Fibroblast of mammary gland (primary cell): ENCODE results near the gene IGFBP1.
A peak's percentile ranks its signal among the peaks of the same experiment; 100 is the strongest.

Source experiments
- DNase-seq: peaks from one replicate; pipeline ENCODE4 v3.0.0-alpha.2; 2010; ENCODE audit warnings: low read depth
- H3K4me3 ChIP-seq: 2 replicates; pipeline ENCODE4 v1.5.1; 2011; ENCODE audit warnings: low read depth, mild to moderate bottlenecking, low read length, moderate library complexity; ENCODE audit not compliant: control insufficient read depth
- CTCF ChIP-seq: conservative IDR thresholded peaks from 2 replicates; pipeline ENCODE4 v1.5.1; 2011; ENCODE audit warnings: low read depth, low read length, inconsistent platforms; ENCODE audit not compliant: control insufficient read depth, insufficient read depth

Gene IGFBP1

GRCh38 chr7:45897042-45897690 is 8.9 kb downstream of the IGFBP1 start:
- no peak for TF ChIP-seq CTCF
- H3K4me3 ChIP-seq, result no peak overlapping the region
- peak; percentile 73 for DNase-seq

DNA sequence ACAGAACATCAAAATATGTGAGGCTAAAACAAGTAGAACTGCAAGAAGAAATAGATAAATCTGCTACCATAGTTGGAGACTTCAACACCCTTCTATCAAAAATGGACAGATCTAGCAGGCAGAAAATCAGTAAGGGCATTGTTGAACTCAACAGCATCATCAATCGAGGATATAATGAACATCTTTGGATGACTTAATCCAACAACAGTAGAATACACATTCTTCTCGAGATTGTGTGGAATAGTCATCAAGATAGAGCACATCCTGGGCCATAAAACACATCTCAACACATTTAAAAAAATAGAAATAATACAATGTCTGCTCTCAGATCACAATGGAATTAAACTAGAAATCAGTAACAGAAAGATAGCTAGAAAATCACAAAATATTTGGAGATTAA is 9.9 kb downstream of the IGFBP1 start:
- TF ChIP-seq CTCF, result no peak
- no peak overlapping the region for H3K4me3 ChIP-seq
- DNase-seq, result no peak

DNA sequence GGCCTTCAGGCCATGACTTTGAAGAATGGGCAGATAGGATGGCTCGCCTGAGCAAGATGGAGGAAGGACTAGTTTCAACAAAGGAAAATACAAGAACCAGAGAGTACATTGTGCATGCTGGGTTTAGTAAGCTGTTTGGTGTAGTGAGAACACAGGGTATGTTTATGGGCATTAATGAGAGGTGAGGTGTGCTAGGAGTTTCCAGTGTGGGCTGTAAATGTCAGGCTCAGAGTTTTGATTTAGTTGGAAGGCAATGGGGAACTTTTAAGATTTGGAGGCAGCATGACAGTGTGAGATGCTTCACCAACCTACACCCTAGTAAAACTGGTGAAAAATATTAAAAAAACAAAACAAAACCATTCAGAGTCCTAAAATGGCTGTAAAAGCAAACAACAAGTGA is 13.3 kb downstream of the IGFBP1 start:
- TF ChIP-seq CTCF, result no peak
- DNase-seq, result no peak
- no peak overlapping the region for H3K4me3 ChIP-seq

- no peak overlapping the region for H3K4me3 ChIP-seq
- no peak for DNase-seq
- peak; percentile 18 for TF ChIP-seq CTCF
These were observed 14.5 kb downstream of the IGFBP1 start for GRCh38 chr7:45902820-45903219.

- TF ChIP-seq CTCF, result no peak
- H3K4me3 ChIP-seq, result no peak overlapping the region
- no peak for DNase-seq
These were observed 21.3 kb downstream of the IGFBP1 start for GRCh38 chr7:45909561-45909960.

DNA sequence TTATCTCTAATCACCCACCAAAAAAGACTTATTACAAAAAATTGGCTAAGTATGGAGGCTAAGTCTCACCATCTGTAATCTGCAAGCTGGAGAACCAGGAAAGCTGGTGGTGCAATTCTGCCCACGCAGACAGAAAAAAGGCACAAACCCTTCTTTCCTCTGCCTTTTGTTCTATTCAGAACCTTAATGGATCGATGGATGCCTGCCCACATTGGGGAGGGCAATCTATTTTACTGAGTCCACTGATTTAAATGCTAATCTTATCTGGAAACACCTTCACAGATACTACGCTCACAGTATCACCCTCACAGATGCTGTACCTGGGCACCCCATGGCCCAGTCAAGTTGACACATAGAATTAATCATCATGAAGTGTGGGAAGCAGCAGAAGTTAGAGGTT is 22.6 kb downstream of the IGFBP1 start:
- no peak for DNase-seq
- H3K4me3 ChIP-seq, result no peak overlapping the region
- TF ChIP-seq CTCF, result no peak

GRCh38 chr7:45911311-45911710 is 23.0 kb downstream of the IGFBP1 start:
- no peak for DNase-seq
- no peak overlapping the region for H3K4me3 ChIP-seq
- TF ChIP-seq CTCF, result no peak
